SK-N-SH (cell line): ENCODE results near the gene VMP1.

Experiments
- CTCF ChIP-seq: fragments of 200-600 bp; sonication (generic); IDR thresholded peaks from 2 replicates; pipeline ENCODE4 v1.6.1; 2017; ENCODE audit warnings: antibody characterized with exemption, mild to moderate bottlenecking, moderate library complexity
- EP300 ChIP-seq, 2 experiments: IDR thresholded peaks; 2 replicates each; pipeline versions ENCODE4 v1.4.0 to v1.6.1; 2012; ENCODE audit warnings: borderline replicate concordance in 1 of 2, low read depth in 1 of 2, low read length in 1 of 2
- EZH2phosphoT487 ChIP-seq: fragments of 200-600 bp; sonication (generic); IDR thresholded peaks from 2 replicates; pipeline ENCODE4 v1.6.1; 2017; ENCODE audit warnings: low read depth, mixed run types, mild to moderate bottlenecking, antibody characterized with exemption, moderate library complexity, borderline replicate concordance
- MAX ChIP-seq: IDR thresholded peaks from 2 replicates; pipeline ENCODE4 v1.4.0; 2012; ENCODE audit warnings: low read depth
- NRF1 ChIP-seq: IDR thresholded peaks from 2 replicates; pipeline ENCODE4 v1.6.1; 2012; ENCODE audit warnings: low read depth, mild to moderate bottlenecking, low read length
- POLR2AphosphoS5 ChIP-seq: IDR thresholded peaks from 2 replicates; pipeline ENCODE4 v1.6.1; 2012; ENCODE audit warnings: low read depth, low read length
- RAD21 ChIP-seq: IDR thresholded peaks from 2 replicates; pipeline ENCODE4 v1.6.1; 2012; ENCODE audit warnings: mild to moderate bottlenecking, low read length
- TCF12 ChIP-seq: IDR thresholded peaks from 2 replicates; pipeline ENCODE4 v1.4.0; 2012

GRCh38 chr17:59858167-59858816 is 150.8 kb downstream of the VMP1 start:
- TF ChIP-seq POLR2AphosphoS5 (no peak), TCF12 (peak; percentile 78), NRF1 (no peak), EZH2phosphoT487 (no peak), MAX (no peak), RAD21 (no peak), CTCF (no peak), EP300 (IDR thresholded peaks at IDR 0.05; ENCODE audit: borderline replicate concordance in 1 of 2, low read depth in 1 of 2, low read length in 1 of 2) (peak in 1 of 2 experiments; percentile 46; a peak in 3 of 4 replicates)
